H1 (cell line): Measurements from ENCODE around the gene GIMD1. TPM values are rescaled to one million over a fixed set of nuclear protein-coding genes. Genes with fewer than 3 reads are reported as not detected.

Experiments
- CTCF ChIA-PET: fragments of 300-600 bp; sonication (Branson Sonifier 250); formaldehyde crosslinking; loops from one replicate; lab custom pipeline; 2021; ENCODE audit not compliant: partially characterized antibody; lab: Charles Lee
- POLR2A ChIA-PET: fragments of 300-600 bp; sonication (Branson Sonifier 250); formaldehyde crosslinking; loops from one replicate; lab custom pipeline; 2021; ENCODE audit warnings: inconsistent platforms; ENCODE audit not compliant: partially characterized antibody; lab: Charles Lee
- DNase-seq, 2 experiments: peaks; one replicate each; pipeline versions ENCODE4 v3.0.0 to v3.0.0-alpha.2; 2010 to 2022; ENCODE audit warnings: low spot score in 2 of 2, low read depth in 1 of 2, mixed read lengths in 1 of 2
- FAIRE-seq: peaks from 2 replicates; lab custom pipeline; 2011; peaks lifted over from hg19 to GRCh38; lab: Jason Lieb, UNC
- H2AFZ ChIP-seq: 2 replicates; pipeline ENCODE4 v1.8.1; 2012; ENCODE audit warnings: low read length, inconsistent platforms
- H2AK5ac ChIP-seq: 2 replicates; pipeline ENCODE4 v1.6.1; 2013; ENCODE audit warnings: low read depth, low read length
- H2BK120ac ChIP-seq: replicated peaks from 2 replicates; pipeline ENCODE3; 2013; ENCODE audit warnings: low read depth, low read length, inconsistent platforms
- H2BK12ac ChIP-seq: 2 replicates; pipeline ENCODE4 v1.6.1; 2013; ENCODE audit warnings: low read depth, low read length
- H2BK15ac ChIP-seq: 2 replicates; pipeline ENCODE4 v1.6.1; 2013; ENCODE audit warnings: low read length
- H2BK20ac ChIP-seq: 2 replicates; pipeline ENCODE4 v1.6.1; 2013; ENCODE audit warnings: low read length
- H2BK5ac ChIP-seq: 2 replicates; pipeline ENCODE4 v1.6.1; 2013; ENCODE audit warnings: low read depth, low read length
- H3K14ac ChIP-seq: 2 replicates; pipeline ENCODE4 v1.6.1; 2013; ENCODE audit warnings: inconsistent platforms; ENCODE audit not compliant: insufficient read length
- H3K18ac ChIP-seq: 2 replicates; pipeline ENCODE4 v1.6.1; 2013; ENCODE audit warnings: low read length; ENCODE audit errors: extremely low read depth
- H3K23ac ChIP-seq: 2 replicates; pipeline ENCODE4 v1.6.1; 2013; ENCODE audit warnings: inconsistent platforms; ENCODE audit not compliant: insufficient read length
- H3K23me2 ChIP-seq: 2 replicates; pipeline ENCODE4 v1.6.1; 2013; ENCODE audit warnings: low read depth, low read length
- H3K27ac ChIP-seq: 2 replicates; pipeline ENCODE4 v1.6.1; 2011; ENCODE audit warnings: low read depth, low read length, inconsistent platforms
- H3K27me3 ChIP-seq, 4 experiments: replicated peaks in 1 of 4; 1 replicate in 1 of 4; 2 replicates in 3 of 4; pipeline versions ENCODE4 v1.6.1 to v1.8.1; 2011 to 2013; ENCODE audit warnings: low read length in 3 of 4, mild to moderate bottlenecking in 3 of 4, inconsistent platforms in 2 of 4, mixed read lengths in 2 of 4, moderate library complexity in 1 of 4; ENCODE audit not compliant: control insufficient read depth in 3 of 4, insufficient read depth in 3 of 4; ENCODE audit errors: extremely low read depth in 1 of 4
- H3K36me3 ChIP-seq, 4 experiments: 2 replicates each; pipeline versions ENCODE4 v1.6.1 to v1.8.1; 2011 to 2013; ENCODE audit warnings: mild to moderate bottlenecking in 4 of 4, low read length in 3 of 4, moderate library complexity in 2 of 4, control low read depth in 1 of 4, inconsistent platforms in 1 of 4; ENCODE audit not compliant: insufficient read depth in 4 of 4, control insufficient read depth in 2 of 4
- H3K4ac ChIP-seq: replicated peaks from 2 replicates; pipeline ENCODE3; 2013; ENCODE audit warnings: low read length, low read depth, mixed read lengths, inconsistent platforms; ENCODE audit not compliant: insufficient read length
- H3K4me1 ChIP-seq, 4 experiments: replicated peaks in 1 of 4; 1 replicate in 1 of 4; 2 replicates in 3 of 4; pipeline versions ENCODE4 v1.6.1 to v1.8.1; 2011 to 2013; ENCODE audit warnings: low read length in 3 of 4, inconsistent platforms in 2 of 4, mixed read lengths in 1 of 4; ENCODE audit not compliant: insufficient read depth in 4 of 4, control insufficient read depth in 3 of 4
- H3K4me2 ChIP-seq, 2 experiments: 2 replicates each; pipeline versions ENCODE4 v1.6.1 to v1.8.1; 2011 to 2013; ENCODE audit warnings: low read depth in 2 of 2, low read length in 2 of 2, control low read depth in 1 of 2, inconsistent platforms in 1 of 2, mild to moderate bottlenecking in 1 of 2; ENCODE audit not compliant: insufficient read depth in 1 of 2
- H3K4me3 ChIP-seq, 4 experiments: fragments of 200-600, 300-600 bp in 1 of 4; sonication (generic), shearing (Covaris generic), sonication (Bioruptor Twin) in 1 of 4; 2 replicates each; pipeline versions ENCODE4 v1.5.1 to v1.8.1; 2011 to 2016; ENCODE audit warnings: low read length in 4 of 4, low read depth in 3 of 4, control low read depth in 2 of 4, inconsistent platforms in 2 of 4, mild to moderate bottlenecking in 2 of 4, mixed read lengths in 1 of 4, moderate library complexity in 1 of 4; ENCODE audit not compliant: insufficient read depth in 2 of 4; ENCODE audit errors: extremely low read depth in 1 of 4
- H3K56ac ChIP-seq: replicated peaks from 2 replicates; pipeline ENCODE3; 2013; ENCODE audit warnings: low read depth, mild to moderate bottlenecking, mixed read lengths, low read length, inconsistent platforms; ENCODE audit not compliant: insufficient read length
- H3K79me1 ChIP-seq: 2 replicates; pipeline ENCODE4 v1.6.1; 2013; ENCODE audit warnings: low read depth, low read length, control low read depth
- H3K79me2 ChIP-seq, 2 experiments: 2 replicates each; pipeline versions ENCODE4 v1.6.1 to v1.8.1; 2012 to 2013; ENCODE audit warnings: low read length in 2 of 2, mild to moderate bottlenecking in 2 of 2, inconsistent platforms in 1 of 2; ENCODE audit not compliant: insufficient read depth in 2 of 2, control insufficient read depth in 1 of 2
- H3K9ac ChIP-seq, 4 experiments: replicated peaks in 1 of 4; 1 replicate in 1 of 4; 2 replicates in 3 of 4; pipeline versions ENCODE4 v1.6.1 to v1.8.1; 2011 to 2013; ENCODE audit warnings: low read depth in 3 of 4, low read length in 3 of 4, control low read depth in 2 of 4, mild to moderate bottlenecking in 2 of 4, moderate library complexity in 2 of 4, inconsistent platforms in 1 of 4; ENCODE audit errors: extremely low read depth in 1 of 4
- H3K9me3 ChIP-seq, 2 experiments: 2 replicates each; pipeline versions ENCODE4 v1.6.1 to v1.8.1; 2012 to 2013; ENCODE audit warnings: mild to moderate bottlenecking in 2 of 2, moderate library complexity in 2 of 2, control low read depth in 1 of 2, inconsistent platforms in 1 of 2, low read depth in 1 of 2, low read length in 1 of 2, mixed read lengths in 1 of 2; ENCODE audit not compliant: insufficient read depth in 2 of 2
- H4K20me1 ChIP-seq, 2 experiments: replicated peaks in 1 of 2; 2 replicates each; pipeline versions ENCODE3 to v1.8.1; 2011 to 2013; ENCODE audit warnings: inconsistent platforms in 2 of 2, low read length in 2 of 2, mild to moderate bottlenecking in 1 of 2; ENCODE audit not compliant: insufficient read depth in 2 of 2, control insufficient read depth in 1 of 2
- H4K5ac ChIP-seq: 2 replicates; pipeline ENCODE4 v1.6.1; 2013; ENCODE audit warnings: low read length, low read depth, mixed read lengths, inconsistent platforms; ENCODE audit not compliant: insufficient read length
- H4K8ac ChIP-seq: 2 replicates; pipeline ENCODE4 v1.8.0; 2013; ENCODE audit warnings: mild to moderate bottlenecking, moderate library complexity, low read length, inconsistent platforms; ENCODE audit not compliant: insufficient read depth; ENCODE audit errors: extremely low read depth
- H4K91ac ChIP-seq: replicated peaks from 2 replicates; pipeline ENCODE3; 2013; ENCODE audit warnings: low read length, mixed read lengths, inconsistent platforms; ENCODE audit not compliant: insufficient read length
- ATF3 ChIP-seq: IDR thresholded peaks from 2 replicates; pipeline ENCODE4 v1.6.1; 2011; ENCODE audit warnings: low read depth, mild to moderate bottlenecking, low read length; ENCODE audit not compliant: insufficient read depth
- CBX8 ChIP-seq: fragments of 300-800, 300-1000 bp; sonication (generic); IDR thresholded peaks from 2 replicates; pipeline ENCODE4 v1.7.1; 2016; ENCODE audit warnings: low read depth, low read length, borderline replicate concordance
- EGR1 ChIP-seq: IDR thresholded peaks from 2 replicates; pipeline ENCODE4 v1.6.1; 2011; ENCODE audit warnings: low read depth, low read length, borderline replicate concordance
- HDAC2 ChIP-seq, 2 experiments: fragments of 300-600 bp in 1 of 2; sonication (generic) in 1 of 2; IDR thresholded peaks; 2 replicates each; pipeline ENCODE4 v1.6.1; 2011 to 2012; ENCODE audit warnings: low read depth in 2 of 2, low read length in 2 of 2, mild to moderate bottlenecking in 2 of 2, moderate library complexity in 2 of 2, borderline replicate concordance in 1 of 2, inconsistent platforms in 1 of 2
- KDM4A ChIP-seq: IDR thresholded peaks from one replicate; pipeline ENCODE4 v1.7.1; 2012; ENCODE audit warnings: low read depth, mild to moderate bottlenecking, moderate library complexity, low read length, inconsistent platforms; ENCODE audit not compliant: severe bottlenecking
- MAFK ChIP-seq: IDR thresholded peaks from 2 replicates; pipeline ENCODE4 v1.6.1; 2012; ENCODE audit warnings: low read depth, mild to moderate bottlenecking, improper control_type of control experiment, low read length
- POLR2A ChIP-seq, 2 experiments: IDR thresholded peaks; 1 replicate in 1 of 2; 2 replicates in 1 of 2; pipeline ENCODE4 v1.6.1; 2011; ENCODE audit warnings: low read depth in 2 of 2, low read length in 2 of 2, mild to moderate bottlenecking in 2 of 2; ENCODE audit errors: control extremely low read depth in 1 of 2
- POU5F1 ChIP-seq: IDR thresholded peaks from 2 replicates; pipeline ENCODE4 v1.6.1; 2011; ENCODE audit warnings: low read depth, mild to moderate bottlenecking, low read length, moderate library complexity
- RFX5 ChIP-seq: IDR thresholded peaks from 2 replicates; pipeline ENCODE4 v1.6.1; 2011; ENCODE audit warnings: low read depth, low read length, improper control_type of control experiment, borderline replicate concordance
- RXRA ChIP-seq: IDR thresholded peaks from 2 replicates; pipeline ENCODE4 v1.6.1; 2011; ENCODE audit warnings: low read depth, mild to moderate bottlenecking, low read length, moderate library complexity; ENCODE audit not compliant: insufficient read depth
- WGBS, 2 experiments: shearing (Covaris generic) in 1 of 2; methylation state at CpG; one replicate each; pipeline versions ENCODE4 v1.1.6 to v1.1.7; 2013 to 2015; ENCODE audit warnings: low lambda C conversion rate in 2 of 2, mixed read lengths in 2 of 2, inconsistent platforms in 1 of 2, low coverage in 1 of 2, missing lambda C conversion rate in 1 of 2; ENCODE audit not compliant: insufficient replicate concordance in 2 of 2, insufficient coverage in 1 of 2, insufficient read length in 1 of 2; ENCODE audit errors: extremely low coverage in 1 of 2, missing lambda C conversion rate in 1 of 2; 5-methylcytosine and 5-hydroxymethylcytosine counted together
- polyA plus RNA-seq, 7 experiments: library from polyadenylated mRNA; depleted of rRNA in 3 of 7; stranded (reverse) in 5 of 7; unstranded in 2 of 7; fragments of >200 nt in 5 of 7; fragments of 200-250 nt in 2 of 7; gene quantifications; 1 replicate in 5 of 7; 2 replicates in 1 of 7; 4 replicates in 1 of 7; pipeline versions ENCODE4 v1.2.1 to v1.2.3, GENCODE V29; 2011 to 2013; ENCODE audit warnings: missing spikeins in 2 of 7, mixed read lengths in 2 of 7
- total RNA-seq: library from RNA; stranded (reverse); fragmentation: NEBNext Ultra II Directional; extraction: Animal tissue kit (Norgen Biotek cat#: 25700); gene quantifications from 2 replicates; pipeline ENCODE4 v1.2.1, GENCODE V29; 2021

GIMD1 gene
- total and polyA plus RNA-seq, 2 of the 8 experiments (the other 6 are each of a cell fraction or from before 2014, with no cell fraction given), result not detected

GRCh38 chr4:106317815-106318214, 50.8 kb downstream of the GIMD1 start:
- ChIA-PET CTCF (no interaction called here), POLR2A (no interaction called here)
- H3K56ac ChIP-seq, result no peak overlapping the region
- no peak overlapping the region for H4K91ac ChIP-seq
- peaks cover 10% of the 10 kb centered on the region; the same call in 1 of the 2 replicates for H3K23me2 ChIP-seq
- H3K36me3 ChIP-seq, result peaks cover 0 to 11% (median 2%) of the 10 kb centered on the region in 4 experiments; a peak in 2 of 8 replicates
- H3K14ac ChIP-seq, result no peak overlapping the region
- no peaks in the 10 kb centered on the region for H3K27me3 ChIP-seq
- H2BK12ac ChIP-seq, result no peak overlapping the region
- no peak overlapping the region for H3K27ac ChIP-seq
- no peak overlapping the region for H3K4ac ChIP-seq
- H2BK5ac ChIP-seq, result no peak overlapping the region
- H3K9ac ChIP-seq, result no peak overlapping the region
- no peak overlapping the region for H3K18ac ChIP-seq
- FAIRE-seq, result no peak
- 88% methylated on average over 1 of the region's 1 CpG; no CpG with 5 or more reads in 1 of the 2 experiments for WGBS, 2 experiments
- peak overlapping the region in 1 of 4 experiments; percentile 88; a peak in 2 of 8 replicates for H3K4me3 ChIP-seq
- no peak overlapping the region for H2BK15ac ChIP-seq
- H3K9me3 ChIP-seq, result peaks cover 0 to 10% of the 10 kb centered on the region in 2 experiments; a peak in 1 of 4 replicates
- H4K5ac ChIP-seq, result no peak overlapping the region
- H3K4me1 ChIP-seq, result no peaks in the 10 kb centered on the region
- H2BK120ac ChIP-seq, result no peak overlapping the region
- H3K4me2 ChIP-seq, result peak overlapping the region; percentile 85 to 98; a peak in 2 of 4 replicates
- no peak overlapping the region for H2BK20ac ChIP-seq
- no peak for DNase-seq
- no peaks in the 10 kb centered on the region for H4K20me1 ChIP-seq
- H2AK5ac ChIP-seq, result no peak overlapping the region
- no peak overlapping the region for H2AFZ ChIP-seq
- peaks cover 5 to 60% of the 10 kb centered on the region in 2 experiments; a peak in 3 of 4 replicates for H3K79me2 ChIP-seq
- H4K8ac ChIP-seq, result no peak overlapping the region
- peaks cover 2% of the 10 kb centered on the region; the same call in 1 of the 2 replicates for H3K79me1 ChIP-seq
- no peak overlapping the region for H3K23ac ChIP-seq
- TF ChIP-seq POU5F1 (no peak), EGR1 (no peak), ATF3 (no peak), HDAC2 (IDR thresholded peaks at IDR 0.05; ENCODE audit: borderline replicate concordance in 1 of 2, low read depth in 2 of 2, low read length in 2 of 2) (no peak), CBX8 (no peak), MAFK (no peak), POLR2A (IDR thresholded peaks at IDR 0.05; ENCODE audit: control extremely low read depth in 1 of 2, low read depth in 2 of 2, low read length in 2 of 2) (no peak; a peak in 1 of 3 replicates), KDM4A (no peak), RXRA (no peak), RFX5 (no peak)
